OCI-LY1 (cell line): ENCODE measurements around the gene CFAP46.

Experiments
- H2AFZ ChIP-seq: fragments of 200-600 bp; sonication (generic), shearing (Covaris generic); 2 replicates; pipeline ENCODE4 v1.6.0; 2014; ENCODE audit warnings: antibody characterized with exemption, mild to moderate bottlenecking, low read length
- H3F3A ChIP-seq: fragments of 200-600 bp; sonication (generic), shearing (Covaris generic); 2 replicates; pipeline ENCODE4 v1.6.0; 2014; ENCODE audit warnings: mild to moderate bottlenecking, antibody characterized with exemption, low read length, moderate library complexity; ENCODE audit not compliant: insufficient read depth
- H3K27ac ChIP-seq: fragments of 200-600 bp; sonication (generic); 2 replicates; pipeline ENCODE4 v1.5.1; 2014; ENCODE audit warnings: low read length, mixed run types, mild to moderate bottlenecking, low read depth; ENCODE audit not compliant: poor library complexity, severe bottlenecking
- H3K27me3 ChIP-seq: fragments of 200-600 bp; sonication (generic); 2 replicates; pipeline ENCODE4 v1.6.0; 2014; ENCODE audit warnings: antibody characterized with exemption, mild to moderate bottlenecking, low read length, moderate library complexity; ENCODE audit not compliant: insufficient read depth
- H3K36me3 ChIP-seq: fragments of 200-600 bp; sonication (generic); 2 replicates; pipeline ENCODE4 v1.6.1; 2014; ENCODE audit warnings: mild to moderate bottlenecking, antibody characterized with exemption, low read length, moderate library complexity, mixed read lengths; ENCODE audit not compliant: insufficient read depth
- H3K4me1 ChIP-seq: fragments of 200-600 bp; sonication (generic); 2 replicates; pipeline ENCODE4 v1.5.1; 2014; ENCODE audit warnings: mild to moderate bottlenecking, low read length, moderate library complexity; ENCODE audit not compliant: insufficient read depth, severe bottlenecking
- H3K4me2 ChIP-seq: fragments of 200-600 bp; sonication (generic), shearing (Covaris generic); 2 replicates; pipeline ENCODE4 v1.6.1; 2014; ENCODE audit warnings: low read length
- H3K4me3 ChIP-seq: fragments of 200-600 bp; sonication (generic); 2 replicates; pipeline ENCODE4 v1.5.1; 2014; ENCODE audit warnings: low read length, low read depth, mild to moderate bottlenecking, mixed read lengths; ENCODE audit not compliant: poor library complexity, severe bottlenecking
- H3K79me2 ChIP-seq: fragments of 200-600 bp; shearing (Covaris generic); 2 replicates; pipeline ENCODE4 v1.6.1; 2016; ENCODE audit warnings: mixed run types, low read length, mixed read lengths; ENCODE audit not compliant: insufficient read depth
- H3K9ac ChIP-seq: fragments of 200-600 bp; sonication (generic), shearing (Covaris generic); 2 replicates; pipeline ENCODE4 v1.6.1; 2014; ENCODE audit warnings: mild to moderate bottlenecking, low read length, mixed read lengths
- H3K9me2 ChIP-seq: fragments of 200-600 bp; sonication (generic), shearing (Covaris generic); 2 replicates; pipeline ENCODE4 v1.6.1; 2014; ENCODE audit warnings: low read depth, mild to moderate bottlenecking, low read length, mixed read lengths
- H3K9me3 ChIP-seq: fragments of 200-600 bp; shearing (Covaris generic); 2 replicates; pipeline ENCODE4 v1.6.1; 2014; ENCODE audit warnings: low read length, mixed read lengths
- H4K20me1 ChIP-seq: fragments of 200-600 bp; sonication (generic), shearing (Covaris generic); 2 replicates; pipeline ENCODE4 v1.6.0; 2016; ENCODE audit warnings: mild to moderate bottlenecking, low read length; ENCODE audit not compliant: insufficient read depth
- EZH2 ChIP-seq: fragments of 200-600 bp; sonication (generic), shearing (Covaris generic); IDR thresholded peaks from 2 replicates; pipeline ENCODE4 v1.8.0; 2017; ENCODE audit warnings: borderline replicate concordance, mixed run types, mild to moderate bottlenecking, antibody characterized with exemption, low read length, moderate library complexity, mixed read lengths
- TF ChIP-seq, protein P1 (sequence below): fragments of 200-600 bp; sonication (generic), shearing (Covaris generic); IDR thresholded peaks from 2 replicates; pipeline ENCODE4 v1.5.1; 2017; ENCODE audit warnings: mild to moderate bottlenecking, antibody characterized with exemption, low read length, moderate library complexity, mixed read lengths

CFAP46 gene

DNA sequence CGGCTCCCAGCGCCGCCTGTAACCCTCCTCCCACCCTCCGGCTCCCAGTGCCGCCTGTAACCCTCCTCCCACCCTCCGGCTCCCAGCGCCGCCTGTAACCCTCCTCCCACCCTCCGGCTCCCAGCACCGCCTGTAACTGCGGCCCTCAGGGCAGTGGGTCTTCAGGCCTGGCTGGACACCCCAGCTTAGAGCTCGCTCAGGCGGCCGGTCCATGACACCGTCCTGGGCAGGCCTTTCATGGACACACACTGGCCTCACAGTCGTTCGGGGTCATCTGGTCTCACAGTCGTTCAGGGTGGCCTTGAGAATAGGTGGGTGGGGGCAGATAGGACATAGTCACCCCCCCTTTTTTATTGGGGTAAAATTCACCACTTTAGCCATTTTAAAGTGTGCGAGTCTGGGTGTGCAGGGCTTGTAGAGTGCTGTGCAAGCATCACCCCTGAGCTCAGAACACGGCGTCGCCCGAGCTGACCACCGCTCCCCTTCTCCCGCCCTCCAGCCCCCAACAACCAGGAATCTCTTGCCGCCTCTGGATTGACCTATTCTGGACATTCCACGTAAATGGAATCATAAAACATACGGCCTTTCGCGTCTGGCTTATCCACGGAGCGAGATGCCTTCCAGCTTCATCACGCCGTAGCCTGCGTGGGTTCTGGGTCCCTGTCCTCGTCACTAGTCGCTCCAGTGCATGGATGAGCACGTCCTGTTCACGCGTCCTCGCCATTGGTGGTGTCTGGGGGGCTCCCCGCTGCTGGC lies 41.1 kb upstream of the CFAP46 start:
- no peaks in the 10 kb centered on the region for H3K4me1 ChIP-seq
- TF ChIP-seq, protein P1, sequence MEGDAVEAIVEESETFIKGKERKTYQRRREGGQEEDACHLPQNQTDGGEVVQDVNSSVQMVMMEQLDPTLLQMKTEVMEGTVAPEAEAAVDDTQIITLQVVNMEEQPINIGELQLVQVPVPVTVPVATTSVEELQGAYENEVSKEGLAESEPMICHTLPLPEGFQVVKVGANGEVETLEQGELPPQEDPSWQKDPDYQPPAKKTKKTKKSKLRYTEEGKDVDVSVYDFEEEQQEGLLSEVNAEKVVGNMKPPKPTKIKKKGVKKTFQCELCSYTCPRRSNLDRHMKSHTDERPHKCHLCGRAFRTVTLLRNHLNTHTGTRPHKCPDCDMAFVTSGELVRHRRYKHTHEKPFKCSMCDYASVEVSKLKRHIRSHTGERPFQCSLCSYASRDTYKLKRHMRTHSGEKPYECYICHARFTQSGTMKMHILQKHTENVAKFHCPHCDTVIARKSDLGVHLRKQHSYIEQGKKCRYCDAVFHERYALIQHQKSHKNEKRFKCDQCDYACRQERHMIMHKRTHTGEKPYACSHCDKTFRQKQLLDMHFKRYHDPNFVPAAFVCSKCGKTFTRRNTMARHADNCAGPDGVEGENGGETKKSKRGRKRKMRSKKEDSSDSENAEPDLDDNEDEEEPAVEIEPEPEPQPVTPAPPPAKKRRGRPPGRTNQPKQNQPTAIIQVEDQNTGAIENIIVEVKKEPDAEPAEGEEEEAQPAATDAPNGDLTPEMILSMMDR = no peak
- TF ChIP-seq EZH2 = no peak
- H3K9me3 ChIP-seq = no peaks in the 10 kb centered on the region
- no peak overlapping the region for H3K4me2 ChIP-seq
- H3K9ac ChIP-seq = no peak overlapping the region
- H2AFZ ChIP-seq = no peak overlapping the region
- H3K9me2 ChIP-seq = no peaks in the 10 kb centered on the region
- H3K27me3 ChIP-seq = no peaks in the 10 kb centered on the region
- H3F3A ChIP-seq = no peaks in the 10 kb centered on the region
- no peaks in the 10 kb centered on the region for H3K79me2 ChIP-seq
- no peaks in the 10 kb centered on the region for H3K36me3 ChIP-seq
- no peaks in the 10 kb centered on the region for H4K20me1 ChIP-seq
- no peak overlapping the region for H3K27ac ChIP-seq
- no peak overlapping the region for H3K4me3 ChIP-seq

DNA sequence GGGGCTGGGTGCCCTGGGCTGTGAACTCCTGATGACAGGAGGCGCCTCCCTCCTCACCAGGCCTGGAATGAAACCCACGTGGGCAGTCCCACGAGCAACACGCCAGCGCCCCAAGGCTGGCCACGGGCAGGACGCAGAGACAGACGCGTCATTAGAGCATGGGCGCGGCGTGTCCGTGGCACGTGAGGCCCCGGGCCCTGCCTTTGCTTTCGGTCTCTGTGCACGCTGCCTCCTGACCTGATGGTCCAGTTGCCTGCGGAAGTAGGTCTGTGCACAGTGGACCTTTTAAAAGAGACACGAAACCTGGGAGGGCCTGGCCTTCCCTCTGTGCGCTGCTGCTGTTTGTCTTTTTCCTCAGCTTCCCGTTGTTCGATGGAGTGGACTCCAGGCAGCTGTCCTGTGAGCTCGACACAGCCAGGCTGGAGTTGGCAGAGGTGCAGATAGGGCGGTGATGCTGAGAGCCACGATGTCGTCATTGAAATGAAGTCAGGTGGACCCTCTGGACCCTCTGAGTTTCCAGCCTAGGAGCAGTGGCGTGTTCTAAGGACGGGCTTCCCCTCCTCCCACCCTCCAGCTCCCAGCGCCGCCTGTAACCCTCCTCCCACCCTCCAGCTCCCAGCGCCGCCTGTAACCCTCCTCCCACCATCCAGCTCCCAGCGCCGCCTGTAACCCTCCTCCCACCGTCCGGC lies 40.1 kb upstream of the CFAP46 start:
- TF ChIP-seq EZH2 = no peak
- TF ChIP-seq, protein P1 = no peak
- no peaks in the 10 kb centered on the region for H3K27me3 ChIP-seq

DNA sequence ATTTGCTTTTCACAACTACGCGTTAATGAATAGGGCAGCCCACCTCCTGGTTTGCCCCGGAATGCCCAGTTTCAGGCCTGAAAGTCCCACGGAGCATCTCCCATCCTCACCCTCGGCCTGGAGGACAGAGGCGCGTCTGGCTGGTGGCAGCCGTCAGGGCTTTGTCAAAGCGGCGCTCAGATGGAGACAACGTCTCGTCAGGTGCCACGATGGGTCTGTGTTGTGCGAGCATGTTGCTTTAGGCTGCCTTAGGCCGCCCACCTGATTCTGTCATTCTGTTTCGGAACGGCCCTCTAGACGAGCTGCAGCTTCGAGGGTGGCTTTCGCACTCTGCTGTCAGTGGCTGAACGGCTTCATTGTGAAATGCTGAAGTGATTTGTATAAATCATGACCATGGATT lies 39.4 kb upstream of the CFAP46 start:
- H3K27ac ChIP-seq = no peak overlapping the region

More for the DNA sequence above, 40.1 kb upstream of the CFAP46 start:
- Histone ChIP-seq H3F3A (no peaks in the 10 kb centered on the region), H2AFZ (no peak overlapping the region), H4K20me1 (no peaks in the 10 kb centered on the region), H3K4me3 (no peak overlapping the region), H3K36me3 (no peaks in the 10 kb centered on the region), H3K27ac (no peak overlapping the region), H3K9ac (no peak overlapping the region), H3K9me2 (no peaks in the 10 kb centered on the region), H3K9me3 (no peaks in the 10 kb centered on the region), H3K4me1 (no peaks in the 10 kb centered on the region), H3K4me2 (no peak overlapping the region), H3K79me2 (no peaks in the 10 kb centered on the region)

More for the DNA sequence above, 39.4 kb upstream of the CFAP46 start:
- Histone ChIP-seq H2AFZ (no peak overlapping the region), H3F3A (no peaks in the 10 kb centered on the region), H3K4me2 (no peak overlapping the region), H3K4me1 (no peaks in the 10 kb centered on the region), H3K79me2 (no peaks in the 10 kb centered on the region), H3K36me3 (no peaks in the 10 kb centered on the region), H3K4me3 (no peak overlapping the region), H3K9me3 (no peaks in the 10 kb centered on the region), H4K20me1 (no peaks in the 10 kb centered on the region), H3K9ac (no peak overlapping the region), H3K9me2 (no peaks in the 10 kb centered on the region), H3K27me3 (no peaks in the 10 kb centered on the region)
- TF ChIP-seq, protein P1 = no peak
